Choroid plexus epithelial cell (primary cell): Measurements from ENCODE around the gene MYO5B.

ENCODE experiments used
- DNase-seq: peaks from one replicate; pipeline ENCODE4 v3.0.0-alpha.2; 2010; ENCODE audit warnings: low read depth
- H3K4me3 ChIP-seq: 2 replicates; pipeline ENCODE4 v1.5.1; 2011; ENCODE audit warnings: low read depth, mild to moderate bottlenecking, control low read depth, low read length, moderate library complexity
- TF ChIP-seq, protein P1 (sequence below): conservative IDR thresholded peaks from 2 replicates; pipeline ENCODE4 v1.5.1; 2011; ENCODE audit warnings: low read depth, mild to moderate bottlenecking, control low read depth, inconsistent platforms, low read length, moderate library complexity

MYO5B gene

DNA sequence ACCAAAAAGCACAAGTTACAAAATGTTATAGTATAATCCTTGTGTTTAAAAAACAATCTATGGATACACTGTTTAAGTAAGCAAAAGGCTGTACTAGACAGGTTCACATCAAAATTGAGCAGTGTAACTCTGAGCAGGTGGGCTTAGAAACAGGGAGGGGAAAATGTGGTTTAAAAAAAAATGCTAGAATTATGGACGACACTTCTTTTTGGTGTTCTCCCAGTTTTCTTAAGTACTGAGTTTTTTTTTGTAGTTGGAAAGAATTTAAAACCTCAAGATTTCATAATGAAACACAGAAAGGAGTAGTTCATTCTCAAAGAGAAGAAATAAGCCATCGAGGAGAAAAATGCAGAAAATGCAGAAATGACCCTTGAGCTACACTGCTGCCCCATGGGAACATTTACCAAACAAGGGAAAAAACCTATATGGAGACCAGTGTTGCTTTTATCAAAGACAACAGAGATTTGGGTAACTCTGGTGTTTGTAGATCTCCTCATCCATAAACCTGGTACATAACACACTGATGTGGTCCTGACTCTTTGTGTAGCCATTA is 100.7 kb downstream of the MYO5B start:
- H3K4me3 ChIP-seq, result no peak overlapping the region
- DNase-seq, result no peak
- TF ChIP-seq, protein P1, sequence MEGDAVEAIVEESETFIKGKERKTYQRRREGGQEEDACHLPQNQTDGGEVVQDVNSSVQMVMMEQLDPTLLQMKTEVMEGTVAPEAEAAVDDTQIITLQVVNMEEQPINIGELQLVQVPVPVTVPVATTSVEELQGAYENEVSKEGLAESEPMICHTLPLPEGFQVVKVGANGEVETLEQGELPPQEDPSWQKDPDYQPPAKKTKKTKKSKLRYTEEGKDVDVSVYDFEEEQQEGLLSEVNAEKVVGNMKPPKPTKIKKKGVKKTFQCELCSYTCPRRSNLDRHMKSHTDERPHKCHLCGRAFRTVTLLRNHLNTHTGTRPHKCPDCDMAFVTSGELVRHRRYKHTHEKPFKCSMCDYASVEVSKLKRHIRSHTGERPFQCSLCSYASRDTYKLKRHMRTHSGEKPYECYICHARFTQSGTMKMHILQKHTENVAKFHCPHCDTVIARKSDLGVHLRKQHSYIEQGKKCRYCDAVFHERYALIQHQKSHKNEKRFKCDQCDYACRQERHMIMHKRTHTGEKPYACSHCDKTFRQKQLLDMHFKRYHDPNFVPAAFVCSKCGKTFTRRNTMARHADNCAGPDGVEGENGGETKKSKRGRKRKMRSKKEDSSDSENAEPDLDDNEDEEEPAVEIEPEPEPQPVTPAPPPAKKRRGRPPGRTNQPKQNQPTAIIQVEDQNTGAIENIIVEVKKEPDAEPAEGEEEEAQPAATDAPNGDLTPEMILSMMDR, result no peak

- H3K4me3 ChIP-seq, result no peak overlapping the region
- DNase-seq, result no peak
- TF ChIP-seq, protein P1, result no peak
These were observed 101.4 kb downstream of the MYO5B start for GRCh38 chr18:50093366-50094064.

GRCh38 chr18:50092245-50092805 is 102.6 kb downstream of the MYO5B start:
- TF ChIP-seq, protein P1, result no peak
- no peak for DNase-seq
- H3K4me3 ChIP-seq, result no peak overlapping the region

- DNase-seq, result no peak
- TF ChIP-seq, protein P1, result no peak
These were observed 103.3 kb downstream of the MYO5B start for GRCh38 chr18:50091509-50092244.

GRCh38 chr18:50090370-50091312 is 104.3 kb downstream of the MYO5B start:
- DNase-seq, result no peak
- TF ChIP-seq, protein P1, result no peak
- H3K4me3 ChIP-seq, result no peak overlapping the region

More at GRCh38 chr18:50091509-50092244, 103.3 kb downstream of the MYO5B start:
- no peak overlapping the region for H3K4me3 ChIP-seq

- TF ChIP-seq, protein P1, result no peak
- H3K4me3 ChIP-seq, result no peak overlapping the region
- no peak for DNase-seq
These were observed 105.2 kb downstream of the MYO5B start for GRCh38 chr18:50089702-50090101.
